ENCODE data around the gene CHMP1B.

The CHMP1B gene

GRCh38 chr18:11866764-11867163, 15.6 kb downstream of the CHMP1B start:
- Histone ChIP-seq H3K4me1 (ENCODE audit: insufficient read depth, low read length, poor library complexity, severe bottlenecking) (no peaks in the 10 kb centered on the region), H3K36me3 (ENCODE audit: insufficient read depth, low read length) (no peaks in the 10 kb centered on the region), H3K9ac (ENCODE audit: low read depth, low read length, poor library complexity, severe bottlenecking) (no peak overlapping the region), H3K9me2 (replicated peaks; ENCODE audit: low read depth, low read length) (no peaks in the 10 kb centered on the region), H2AFZ (ENCODE audit: low read length) (no peak overlapping the region), H3K4me3 (ENCODE audit: low read length, poor library complexity, severe bottlenecking) (no peak overlapping the region), H3K4me2 (ENCODE audit: low read depth, low read length, poor library complexity, severe bottlenecking) (no peak overlapping the region), H4K20me1 (ENCODE audit: insufficient read depth, low read length, poor library complexity, severe bottlenecking) (no peaks in the 10 kb centered on the region), H3K9me3 (ENCODE audit: insufficient read depth, low read depth, low read length) (no peaks in the 10 kb centered on the region), H3F3A (ENCODE audit: low read depth) (no peaks in the 10 kb centered on the region), H3K27me3 (ENCODE audit: insufficient read depth, low read length, poor library complexity, severe bottlenecking) (no peaks in the 10 kb centered on the region), H3K79me2 (ENCODE audit: insufficient read depth, low read length) (no peaks in the 10 kb centered on the region)
- TF ChIP-seq, protein P1, sequence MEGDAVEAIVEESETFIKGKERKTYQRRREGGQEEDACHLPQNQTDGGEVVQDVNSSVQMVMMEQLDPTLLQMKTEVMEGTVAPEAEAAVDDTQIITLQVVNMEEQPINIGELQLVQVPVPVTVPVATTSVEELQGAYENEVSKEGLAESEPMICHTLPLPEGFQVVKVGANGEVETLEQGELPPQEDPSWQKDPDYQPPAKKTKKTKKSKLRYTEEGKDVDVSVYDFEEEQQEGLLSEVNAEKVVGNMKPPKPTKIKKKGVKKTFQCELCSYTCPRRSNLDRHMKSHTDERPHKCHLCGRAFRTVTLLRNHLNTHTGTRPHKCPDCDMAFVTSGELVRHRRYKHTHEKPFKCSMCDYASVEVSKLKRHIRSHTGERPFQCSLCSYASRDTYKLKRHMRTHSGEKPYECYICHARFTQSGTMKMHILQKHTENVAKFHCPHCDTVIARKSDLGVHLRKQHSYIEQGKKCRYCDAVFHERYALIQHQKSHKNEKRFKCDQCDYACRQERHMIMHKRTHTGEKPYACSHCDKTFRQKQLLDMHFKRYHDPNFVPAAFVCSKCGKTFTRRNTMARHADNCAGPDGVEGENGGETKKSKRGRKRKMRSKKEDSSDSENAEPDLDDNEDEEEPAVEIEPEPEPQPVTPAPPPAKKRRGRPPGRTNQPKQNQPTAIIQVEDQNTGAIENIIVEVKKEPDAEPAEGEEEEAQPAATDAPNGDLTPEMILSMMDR (conservative IDR thresholded peaks at IDR 0.05; ENCODE audit: low read length): no peak
- TF ChIP-seq EZH2phosphoT487 (IDR thresholded peaks at IDR 0.05; ENCODE audit: borderline replicate concordance): no peak

DNA sequence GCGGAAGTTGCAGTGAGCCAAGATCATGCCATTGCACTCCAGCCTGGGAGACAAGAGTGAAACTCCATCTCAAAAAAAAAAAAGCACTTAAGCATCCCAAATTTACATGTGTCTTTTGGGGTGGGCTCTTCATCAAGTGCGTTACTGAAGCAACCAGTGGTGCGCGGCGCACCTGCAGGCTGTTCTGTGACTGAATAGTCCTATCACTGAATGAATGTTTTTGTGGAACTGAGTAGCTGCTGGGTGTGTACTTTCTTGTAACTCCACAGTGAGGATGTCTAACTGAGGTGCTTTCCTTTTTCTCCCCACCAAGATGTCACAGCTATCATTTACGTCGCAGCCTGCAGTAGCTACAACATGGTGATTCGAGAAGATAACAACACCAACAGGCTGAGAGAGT, 17.0 kb downstream of the CHMP1B start:
- Histone ChIP-seq H3F3A (ENCODE audit: low read depth) (no peaks in the 10 kb centered on the region), H3K27me3 (ENCODE audit: insufficient read depth, low read length, poor library complexity, severe bottlenecking) (no peaks in the 10 kb centered on the region), H3K9me2 (replicated peaks; ENCODE audit: low read depth, low read length) (no peaks in the 10 kb centered on the region), H4K20me1 (ENCODE audit: insufficient read depth, low read length, poor library complexity, severe bottlenecking) (no peaks in the 10 kb centered on the region), H3K36me3 (ENCODE audit: insufficient read depth, low read length) (no peaks in the 10 kb centered on the region), H3K4me1 (ENCODE audit: insufficient read depth, low read length, poor library complexity, severe bottlenecking) (no peaks in the 10 kb centered on the region), H2AFZ (ENCODE audit: low read length) (no peak overlapping the region), H3K9me3 (ENCODE audit: insufficient read depth, low read depth, low read length) (no peaks in the 10 kb centered on the region), H3K9ac (ENCODE audit: low read depth, low read length, poor library complexity, severe bottlenecking) (no peak overlapping the region), H3K79me2 (ENCODE audit: insufficient read depth, low read length) (no peaks in the 10 kb centered on the region), H3K4me3 (ENCODE audit: low read length, poor library complexity, severe bottlenecking) (no peak overlapping the region), H3K4me2 (ENCODE audit: low read depth, low read length, poor library complexity, severe bottlenecking) (no peak overlapping the region)
- TF ChIP-seq, protein P1 (conservative IDR thresholded peaks at IDR 0.05; ENCODE audit: low read length): no peak
- no peak for TF ChIP-seq EZH2phosphoT487 (IDR thresholded peaks at IDR 0.05; ENCODE audit: borderline replicate concordance)

DNA sequence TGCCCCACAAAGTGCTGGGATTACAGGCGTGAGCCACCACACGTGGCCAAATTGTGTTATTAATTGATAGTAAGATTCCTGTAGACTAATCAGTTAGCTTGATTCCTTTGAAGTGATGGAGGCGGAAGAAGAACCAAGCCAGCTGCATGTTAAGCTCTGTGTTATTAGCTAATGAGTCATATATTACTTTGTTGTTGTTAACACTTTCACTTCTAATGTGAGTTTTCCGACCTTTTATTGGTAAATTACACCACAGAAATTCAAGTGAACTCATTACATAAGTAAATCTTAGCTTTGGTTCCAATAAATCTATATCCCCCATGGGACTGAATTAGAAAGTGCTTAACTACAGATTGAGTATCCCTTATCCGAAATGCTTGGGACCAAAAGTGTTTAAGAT, 20.3 kb downstream of the CHMP1B start:
- no peaks in the 10 kb centered on the region for H3K27me3 ChIP-seq (ENCODE audit: insufficient read depth, low read length, poor library complexity, severe bottlenecking)
- no peaks in the 10 kb centered on the region for H3K4me1 ChIP-seq (ENCODE audit: insufficient read depth, low read length, poor library complexity, severe bottlenecking)

More for the DNA sequence above, 20.3 kb downstream of the CHMP1B start:
- TF ChIP-seq, protein P1 (conservative IDR thresholded peaks at IDR 0.05; ENCODE audit: low read length): no peak
- no peak for TF ChIP-seq EZH2phosphoT487 (IDR thresholded peaks at IDR 0.05; ENCODE audit: borderline replicate concordance)
- Histone ChIP-seq H3K4me3 (ENCODE audit: low read length, poor library complexity, severe bottlenecking) (no peak overlapping the region), H3F3A (ENCODE audit: low read depth) (no peaks in the 10 kb centered on the region), H4K20me1 (ENCODE audit: insufficient read depth, low read length, poor library complexity, severe bottlenecking) (no peaks in the 10 kb centered on the region), H3K9ac (ENCODE audit: low read depth, low read length, poor library complexity, severe bottlenecking) (no peak overlapping the region), H3K9me3 (ENCODE audit: insufficient read depth, low read depth, low read length) (no peaks in the 10 kb centered on the region), H2AFZ (ENCODE audit: low read length) (no peak overlapping the region), H3K4me2 (ENCODE audit: low read depth, low read length, poor library complexity, severe bottlenecking) (no peak overlapping the region), H3K9me2 (replicated peaks; ENCODE audit: low read depth, low read length) (no peaks in the 10 kb centered on the region), H3K36me3 (ENCODE audit: insufficient read depth, low read length) (no peaks in the 10 kb centered on the region), H3K79me2 (ENCODE audit: insufficient read depth, low read length) (no peaks in the 10 kb centered on the region)
